Vagina (tissue), 2 donors: ENCODE results near the gene NRXN2. TPM values are rescaled to one million over a fixed set of nuclear protein-coding genes. Genes with fewer than 3 reads are reported as not detected.

ENCODE experiments used
- DNase-seq, 2 donors: peaks; one replicate each; pipeline ENCODE4 v3.0.0-alpha.2; 2017; ENCODE audit errors: extremely low spot score in 2 of 2
- H3K27ac ChIP-seq: fragments of 200-600 bp; sonication (generic); one replicate; pipeline ENCODE4 v1.5.1; 2019
- H3K27me3 ChIP-seq: fragments of 200-600 bp; sonication (generic); one replicate; pipeline ENCODE4 v1.5.1; 2019
- H3K36me3 ChIP-seq, 2 donors: fragments of 200-600 bp; sonication (generic); one replicate each; pipeline ENCODE4 v1.5.1; 2017 to 2019
- H3K4me1 ChIP-seq: fragments of 200-600 bp; sonication (generic); one replicate; pipeline ENCODE4 v1.5.1; 2019
- H3K4me3 ChIP-seq, 2 donors: fragments of 200-600 bp; sonication (generic); 1 replicate in 1 of 2; 2 replicates in 1 of 2; pipeline ENCODE4 v1.5.1; 2016 to 2019
- H3K9me3 ChIP-seq: fragments of 200-600 bp; sonication (generic); one replicate; pipeline ENCODE4 v1.5.1; 2019
- POLR2A ChIP-seq, 2 donors: fragments of 450-650 bp; IDR thresholded peaks; one replicate each; pipeline ENCODE4 v1.6.1; 2017; ENCODE audit warnings: antibody characterized with exemption in 2 of 2, mild to moderate bottlenecking in 2 of 2, moderate library complexity in 2 of 2
- POLR2AphosphoS5 ChIP-seq, 2 donors: sonication (generic); formaldehyde crosslinking; IDR thresholded peaks; one replicate each; pipeline ENCODE4 v1.9.0; 2017; ENCODE audit warnings: antibody characterized with exemption in 2 of 2, mild to moderate bottlenecking in 2 of 2, low read depth in 1 of 2; ENCODE audit not compliant: insufficient read depth in 1 of 2
- intact Hi-C: fragments of 100-400 bp; cut with DNase I; formaldehyde crosslinking; loops from one replicate; pipeline ENCODE4 v1.15.1; 2023
- total RNA-seq: library from RNA; depleted of rRNA; stranded (reverse); fragments of >200 nt; gene quantifications from one replicate; pipeline ENCODE4 v1.2.3, GENCODE V29; 2016
- TF ChIP-seq, protein P1 (sequence below), 3 experiments: fragments of 450-650 bp in 2 of 3; fragments of 200-600 bp in 1 of 3; sonication (generic) in 1 of 3; IDR thresholded peaks; one replicate each; pipeline ENCODE4 v1.5.1; 2017 to 2019; ENCODE audit warnings: antibody characterized with exemption in 3 of 3, mild to moderate bottlenecking in 2 of 3, moderate library complexity in 2 of 3

The NRXN2 gene
- total RNA-seq, 1 donor from 2014 or later, result 16.9 TPM

DNA sequence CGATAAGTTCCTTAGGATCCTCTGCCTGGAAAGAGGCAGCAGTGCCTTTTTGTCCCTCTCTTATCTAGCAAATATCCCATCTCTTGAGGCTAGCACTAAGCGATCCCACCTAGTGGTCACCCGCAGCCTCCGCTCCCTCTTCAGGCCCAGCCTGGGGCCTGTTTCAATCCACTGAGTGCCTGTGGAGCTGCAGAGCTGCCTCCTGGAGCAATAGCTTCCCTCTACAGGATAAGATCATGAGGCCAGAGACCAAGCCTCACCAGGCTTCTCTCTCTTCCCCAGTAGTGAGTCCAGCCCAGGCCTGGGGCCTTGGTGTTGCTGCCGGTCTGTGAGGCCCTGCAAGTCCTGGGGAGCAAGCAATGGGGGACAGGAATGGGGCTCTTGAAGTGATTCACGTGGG is 66.1 kb downstream of the NRXN2 start:
- Histone ChIP-seq H3K27ac (peak overlapping the region; percentile 52), H3K4me1 (peaks cover 26% of the 10 kb centered on the region), H3K4me3 (no peak overlapping the region), H3K9me3 (no peaks in the 10 kb centered on the region), H3K36me3 (no peaks in the 10 kb centered on the region), H3K27me3 (no peaks in the 10 kb centered on the region)
- intact Hi-C loops, result no loop called here
- TF ChIP-seq POLR2A (IDR thresholded peaks at IDR 0.05) (no peak), POLR2AphosphoS5 (IDR thresholded peaks at IDR 0.05; ENCODE audit: insufficient read depth in 1 of 2, low read depth in 1 of 2) (no peak)
- TF ChIP-seq, protein P1, sequence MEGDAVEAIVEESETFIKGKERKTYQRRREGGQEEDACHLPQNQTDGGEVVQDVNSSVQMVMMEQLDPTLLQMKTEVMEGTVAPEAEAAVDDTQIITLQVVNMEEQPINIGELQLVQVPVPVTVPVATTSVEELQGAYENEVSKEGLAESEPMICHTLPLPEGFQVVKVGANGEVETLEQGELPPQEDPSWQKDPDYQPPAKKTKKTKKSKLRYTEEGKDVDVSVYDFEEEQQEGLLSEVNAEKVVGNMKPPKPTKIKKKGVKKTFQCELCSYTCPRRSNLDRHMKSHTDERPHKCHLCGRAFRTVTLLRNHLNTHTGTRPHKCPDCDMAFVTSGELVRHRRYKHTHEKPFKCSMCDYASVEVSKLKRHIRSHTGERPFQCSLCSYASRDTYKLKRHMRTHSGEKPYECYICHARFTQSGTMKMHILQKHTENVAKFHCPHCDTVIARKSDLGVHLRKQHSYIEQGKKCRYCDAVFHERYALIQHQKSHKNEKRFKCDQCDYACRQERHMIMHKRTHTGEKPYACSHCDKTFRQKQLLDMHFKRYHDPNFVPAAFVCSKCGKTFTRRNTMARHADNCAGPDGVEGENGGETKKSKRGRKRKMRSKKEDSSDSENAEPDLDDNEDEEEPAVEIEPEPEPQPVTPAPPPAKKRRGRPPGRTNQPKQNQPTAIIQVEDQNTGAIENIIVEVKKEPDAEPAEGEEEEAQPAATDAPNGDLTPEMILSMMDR (IDR thresholded peaks at IDR 0.05), result no peak
- no peak for DNase-seq

DNA sequence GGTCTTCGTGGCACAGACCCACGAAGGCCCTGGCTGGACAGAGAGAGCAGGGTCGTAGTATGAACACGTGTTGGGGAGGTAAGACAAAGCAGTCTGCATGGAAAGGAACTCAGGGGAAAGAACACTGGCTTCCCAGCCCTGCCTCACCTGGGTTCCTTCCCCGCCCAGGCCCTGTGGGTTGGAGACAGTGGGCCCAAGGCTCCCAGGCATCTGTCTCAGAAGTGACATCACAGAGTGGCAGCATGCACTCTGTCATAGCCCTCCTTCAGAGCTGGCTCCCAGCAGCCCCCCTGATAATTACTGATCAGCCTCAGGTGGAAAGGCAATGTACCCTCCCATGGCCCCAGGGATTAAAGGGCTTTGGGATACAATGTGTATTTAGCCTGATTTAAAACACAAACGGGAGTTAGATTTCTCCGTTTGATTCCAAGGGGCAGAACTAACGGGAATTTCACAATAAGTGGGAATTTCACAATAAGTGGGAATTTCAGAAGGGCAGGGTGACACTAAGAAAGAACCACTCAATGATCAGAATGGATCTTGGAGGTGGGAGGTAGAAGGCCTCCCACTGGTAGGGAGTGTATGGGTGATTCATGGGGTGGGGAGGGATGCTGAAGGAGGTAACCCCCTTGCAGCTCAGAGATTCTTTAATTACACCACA is 66.9 kb downstream of the NRXN2 start:
- Histone ChIP-seq H3K4me3 (no peak overlapping the region), H3K9me3 (no peaks in the 10 kb centered on the region), H3K36me3 (no peaks in the 10 kb centered on the region), H3K4me1 (peaks cover 26% of the 10 kb centered on the region), H3K27me3 (no peaks in the 10 kb centered on the region), H3K27ac (peak overlapping the region; percentile 58)
- TF ChIP-seq POLR2A (IDR thresholded peaks at IDR 0.05) (no peak), POLR2AphosphoS5 (IDR thresholded peaks at IDR 0.05; ENCODE audit: insufficient read depth in 1 of 2, low read depth in 1 of 2) (no peak)
- TF ChIP-seq, protein P1 (IDR thresholded peaks at IDR 0.05), result no peak
- no peak for DNase-seq
- intact Hi-C loops, result no loop called here

DNA sequence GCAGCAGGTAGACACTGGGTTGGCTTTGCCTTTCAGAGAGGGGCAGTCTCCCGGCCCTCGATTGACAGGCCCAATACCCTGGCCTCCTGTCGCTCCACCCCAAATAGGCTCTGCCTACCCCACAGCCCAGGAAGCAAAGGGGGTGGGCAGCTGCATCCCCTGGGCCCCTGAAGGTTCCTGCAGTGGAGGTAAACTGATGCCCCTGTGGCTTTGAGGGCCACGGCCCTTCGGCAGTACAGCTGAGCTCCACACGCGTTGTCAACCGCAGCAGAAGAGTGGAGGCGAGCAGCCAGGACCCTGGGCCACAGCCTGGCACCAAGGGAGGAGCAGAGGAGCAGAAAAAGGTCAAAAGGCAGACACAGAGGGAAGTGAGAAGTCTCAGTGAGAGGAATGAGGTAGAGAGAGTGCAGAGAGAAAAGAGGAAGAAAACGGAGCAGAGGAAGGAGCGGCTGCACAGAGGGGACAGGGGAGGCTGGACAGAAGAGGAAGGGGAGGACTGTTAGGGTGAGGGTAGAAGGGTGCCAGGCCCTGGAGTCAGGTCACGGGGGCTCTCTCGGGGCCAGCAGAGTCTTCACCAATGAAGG is 67.9 kb downstream of the NRXN2 start:
- H3K4me1 ChIP-seq, result peaks cover 24% of the 10 kb centered on the region
- TF ChIP-seq POLR2A (IDR thresholded peaks at IDR 0.05) (no peak), POLR2AphosphoS5 (IDR thresholded peaks at IDR 0.05; ENCODE audit: insufficient read depth in 1 of 2, low read depth in 1 of 2) (no peak)
- TF ChIP-seq, protein P1 (IDR thresholded peaks at IDR 0.05), result no peak
- no peak overlapping the region for H3K27ac ChIP-seq
- intact Hi-C loops, result no loop called here
- no peak for DNase-seq
- H3K36me3 ChIP-seq, result no peaks in the 10 kb centered on the region
- no peaks in the 10 kb centered on the region for H3K9me3 ChIP-seq
- H3K27me3 ChIP-seq, result no peaks in the 10 kb centered on the region
- no peak overlapping the region for H3K4me3 ChIP-seq

DNA sequence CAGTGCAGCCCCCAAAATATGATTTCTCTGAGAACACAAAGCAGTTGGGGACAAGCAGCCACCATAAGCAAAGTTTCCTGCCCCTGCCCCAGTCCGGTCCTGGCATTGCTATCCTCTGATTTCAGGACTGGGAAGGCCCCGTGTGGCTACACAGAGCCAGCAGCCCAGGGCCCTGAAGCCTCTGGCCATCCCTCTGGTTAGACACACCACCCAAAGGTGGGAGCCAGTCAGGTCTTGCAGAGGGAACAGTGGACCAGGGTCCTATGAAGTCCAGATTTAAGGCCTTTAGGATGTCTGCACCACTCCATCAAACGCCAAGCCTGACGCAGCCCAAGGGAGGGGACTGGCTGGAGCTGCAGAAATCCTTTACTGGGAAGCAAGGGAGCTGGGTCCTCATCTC is 68.6 kb downstream of the NRXN2 start:
- H3K4me1 ChIP-seq, result peaks cover 21% of the 10 kb centered on the region
- H3K9me3 ChIP-seq, result no peaks in the 10 kb centered on the region
- TF ChIP-seq POLR2A (IDR thresholded peaks at IDR 0.05) (no peak), POLR2AphosphoS5 (IDR thresholded peaks at IDR 0.05; ENCODE audit: insufficient read depth in 1 of 2, low read depth in 1 of 2) (no peak)
- TF ChIP-seq, protein P1 (IDR thresholded peaks at IDR 0.05), result no peak
- no peak overlapping the region for H3K27ac ChIP-seq
- H3K4me3 ChIP-seq, result no peak overlapping the region
- H3K27me3 ChIP-seq, result no peaks in the 10 kb centered on the region
- no peak for DNase-seq
- intact Hi-C loops, result no loop called here
- H3K36me3 ChIP-seq, result no peaks in the 10 kb centered on the region

DNA sequence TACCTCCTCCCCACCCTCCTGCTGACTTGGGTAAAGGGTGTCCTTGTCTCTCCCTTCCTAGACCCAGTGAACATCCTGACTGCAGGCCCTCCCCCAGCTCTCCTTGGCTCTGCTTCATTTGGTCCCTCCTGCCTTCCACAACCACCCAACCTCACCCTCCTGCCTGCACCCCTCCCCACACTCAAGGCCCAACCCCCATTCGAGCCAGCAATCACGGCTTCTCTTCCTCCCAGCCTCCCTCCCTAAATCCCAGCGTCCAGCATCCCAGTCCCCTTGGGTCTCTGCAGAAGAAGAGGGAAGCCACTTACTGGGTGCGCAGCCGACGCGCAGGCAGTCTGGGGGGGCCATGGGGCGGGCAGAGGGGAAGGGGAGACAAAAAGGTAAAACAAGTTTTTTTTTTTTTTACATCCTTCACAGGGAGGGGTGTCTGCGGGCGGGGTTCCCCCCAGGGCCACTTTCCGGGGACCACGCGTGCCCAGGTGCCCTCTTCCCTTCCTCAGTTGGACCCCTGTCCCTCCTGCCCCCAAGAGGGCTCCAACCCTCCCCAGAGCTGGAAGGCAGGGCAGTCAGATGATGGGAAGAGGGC is 69.5 kb downstream of the NRXN2 start:
- TF ChIP-seq, protein P1 (IDR thresholded peaks at IDR 0.05), result no peak
- no peak for TF ChIP-seq POLR2AphosphoS5 (IDR thresholded peaks at IDR 0.05; ENCODE audit: insufficient read depth in 1 of 2, low read depth in 1 of 2)
- TF ChIP-seq POLR2A (IDR thresholded peaks at IDR 0.05), result no peak
- intact Hi-C loops, result loop anchor here (2.0 kb wide), 1 partner anchor 101 kb away; no protein-coding TSS in a partner anchor
- peaks cover 21% of the 10 kb centered on the region for H3K4me1 ChIP-seq
- no peak for DNase-seq
- H3K36me3 ChIP-seq, result no peaks in the 10 kb centered on the region
- no peaks in the 10 kb centered on the region for H3K9me3 ChIP-seq
- H3K27ac ChIP-seq, result no peak overlapping the region
- no peak overlapping the region for H3K4me3 ChIP-seq
- no peaks in the 10 kb centered on the region for H3K27me3 ChIP-seq
